ENCODE measurements around the gene CENPP.

GRCh38 chr9:92292338-92293074 lies 33.2 kb upstream of the CENPP start:
- TF ChIP-seq CTCF (conservative IDR thresholded peaks at IDR 0.05; ENCODE audit: low read depth, low read length), result no peak
- TF ChIP-seq EZH2 (IDR thresholded peaks at IDR 0.05; ENCODE audit: borderline replicate concordance, low read depth, low read length, poor library complexity, severe bottlenecking), result no peak

Data from A673 (cell line).